GM21528 (cell line): ENCODE results near the gene CBFA2T2.

Experiments
- ATAC-seq: cut with Tn5 transposase; IDR thresholded peaks from one replicate; pipeline ENCODE4 v1.9.1; 2021; ENCODE audit warnings: mild to moderate bottlenecking, moderate library complexity; ENCODE audit not compliant: unreplicated experiment, low FRiP score

Gene CBFA2T2

GRCh38 chr20:33672426-33673113, 182.7 kb downstream of the CBFA2T2 start:
- ATAC-seq, result no peak

- no peak for ATAC-seq
Measured at GRCh38 chr20:33673114-33673409, 183.2 kb downstream of the CBFA2T2 start.

- ATAC-seq, result peak; percentile 35
Measured at GRCh38 chr20:33673410-33674293, 183.8 kb downstream of the CBFA2T2 start.

GRCh38 chr20:33674294-33675135, 184.6 kb downstream of the CBFA2T2 start, which contains the start of gene NECAB3:
NECAB3 (minus strand) TSS chr20:33674428; CDS start chr20:33674352, 76 bp downstream.
- ATAC-seq, result peak; percentile 52

- ATAC-seq, result no peak
Measured at GRCh38 chr20:33675136-33675959, 185.5 kb downstream of the CBFA2T2 start.

GRCh38 chr20:33676121-33676520, 186.2 kb downstream of the CBFA2T2 start:
- ATAC-seq, result no peak

- ATAC-seq, result no peak
Measured at GRCh38 chr20:33676652-33677645, 187.1 kb downstream of the CBFA2T2 start.

GRCh38 chr20:33677991-33678702, 188.3 kb downstream of the CBFA2T2 start:
- ATAC-seq, result no peak

GRCh38 chr20:33679758-33680485, 190.0 kb downstream of the CBFA2T2 start:
- no peak for ATAC-seq

GRCh38 chr20:33680686-33681085, 190.8 kb downstream of the CBFA2T2 start:
- no peak for ATAC-seq

GRCh38 chr20:33681288-33681687, 191.4 kb downstream of the CBFA2T2 start:
- ATAC-seq, result no peak

- no peak for ATAC-seq
Measured at GRCh38 chr20:33681728-33682353, 191.9 kb downstream of the CBFA2T2 start.

GRCh38 chr20:33684533-33685327, 194.8 kb downstream of the CBFA2T2 start:
- ATAC-seq, result peak; percentile 2

- peak; percentile 47 for ATAC-seq
Measured at GRCh38 chr20:33685328-33686099, 195.6 kb downstream of the CBFA2T2 start.

GRCh38 chr20:33686100-33686983, 196.4 kb downstream of the CBFA2T2 start, which contains the start of gene E2F1:
E2F1 (minus strand) TSS chr20:33686385; CDS start chr20:33686264, 121 bp downstream.
- peak; percentile 85 for ATAC-seq
